ENCODE data around the gene MRPL3.

The MRPL3 gene

GRCh38 chr3:131535596-131535995, 32.8 kb upstream of the MRPL3 start:
- no peak for DNase-seq (ENCODE audit: low read depth)
- no peak overlapping the region for H3K4me3 ChIP-seq (ENCODE audit: low read depth, low read length)
- TF ChIP-seq, protein P1, sequence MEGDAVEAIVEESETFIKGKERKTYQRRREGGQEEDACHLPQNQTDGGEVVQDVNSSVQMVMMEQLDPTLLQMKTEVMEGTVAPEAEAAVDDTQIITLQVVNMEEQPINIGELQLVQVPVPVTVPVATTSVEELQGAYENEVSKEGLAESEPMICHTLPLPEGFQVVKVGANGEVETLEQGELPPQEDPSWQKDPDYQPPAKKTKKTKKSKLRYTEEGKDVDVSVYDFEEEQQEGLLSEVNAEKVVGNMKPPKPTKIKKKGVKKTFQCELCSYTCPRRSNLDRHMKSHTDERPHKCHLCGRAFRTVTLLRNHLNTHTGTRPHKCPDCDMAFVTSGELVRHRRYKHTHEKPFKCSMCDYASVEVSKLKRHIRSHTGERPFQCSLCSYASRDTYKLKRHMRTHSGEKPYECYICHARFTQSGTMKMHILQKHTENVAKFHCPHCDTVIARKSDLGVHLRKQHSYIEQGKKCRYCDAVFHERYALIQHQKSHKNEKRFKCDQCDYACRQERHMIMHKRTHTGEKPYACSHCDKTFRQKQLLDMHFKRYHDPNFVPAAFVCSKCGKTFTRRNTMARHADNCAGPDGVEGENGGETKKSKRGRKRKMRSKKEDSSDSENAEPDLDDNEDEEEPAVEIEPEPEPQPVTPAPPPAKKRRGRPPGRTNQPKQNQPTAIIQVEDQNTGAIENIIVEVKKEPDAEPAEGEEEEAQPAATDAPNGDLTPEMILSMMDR (IDR thresholded peaks at IDR 0.05; ENCODE audit: low read depth, low read length, missing control alignments): no peak

- DNase-seq (ENCODE audit: low read depth): no peak
- TF ChIP-seq, protein P1 (IDR thresholded peaks at IDR 0.05; ENCODE audit: low read depth, low read length, missing control alignments): no peak
- H3K4me3 ChIP-seq (ENCODE audit: low read depth, low read length): no peak overlapping the region
Observed at GRCh38 chr3:131535131-131535530, 32.4 kb upstream of the MRPL3 start.

DNA sequence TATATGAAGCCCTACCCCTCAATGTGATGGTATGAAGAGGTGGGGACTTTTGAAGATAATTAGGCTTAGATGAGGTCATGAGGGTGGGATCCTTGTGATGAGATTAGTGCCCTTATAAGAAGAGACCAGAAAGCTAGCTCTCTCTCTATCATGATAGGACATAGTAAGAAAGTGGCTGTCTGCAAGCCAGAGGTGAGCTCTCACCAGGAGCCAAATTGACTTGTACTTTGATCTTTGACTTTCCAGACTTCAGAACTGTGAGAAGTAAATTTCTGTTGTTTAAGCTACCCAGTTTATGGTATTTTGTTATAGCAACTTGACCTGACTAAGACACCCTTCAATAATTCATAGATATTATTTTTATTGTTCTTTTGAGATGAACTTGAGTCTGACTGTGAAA, 29.9 kb upstream of the MRPL3 start:
- TF ChIP-seq, protein P1 (IDR thresholded peaks at IDR 0.05; ENCODE audit: low read depth, low read length, missing control alignments): no peak
- no peak overlapping the region for H3K4me3 ChIP-seq (ENCODE audit: low read depth, low read length)
- DNase-seq (ENCODE audit: low read depth): no peak

DNA sequence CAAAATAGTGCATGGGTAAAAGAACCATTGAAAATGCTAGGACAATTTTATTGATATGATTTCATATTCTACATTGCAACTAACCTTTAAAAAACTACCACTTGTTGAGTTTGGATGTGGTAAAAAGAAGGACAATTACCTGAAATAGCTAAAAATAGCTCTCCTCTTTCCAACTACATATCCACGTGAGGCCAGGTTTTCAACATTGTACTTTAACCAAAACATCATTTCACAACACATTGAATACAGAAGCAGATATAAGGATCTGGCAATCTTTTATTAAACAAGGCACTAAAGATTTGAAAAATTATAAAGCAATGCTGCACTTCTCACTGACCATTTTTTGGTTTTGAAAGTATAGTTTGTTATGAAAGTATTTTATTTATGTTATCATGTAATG, 28.1 kb upstream of the MRPL3 start:
- TF ChIP-seq, protein P1 (IDR thresholded peaks at IDR 0.05; ENCODE audit: low read depth, low read length, missing control alignments): no peak
- no peak overlapping the region for H3K4me3 ChIP-seq (ENCODE audit: low read depth, low read length)
- DNase-seq (ENCODE audit: low read depth): no peak

DNA sequence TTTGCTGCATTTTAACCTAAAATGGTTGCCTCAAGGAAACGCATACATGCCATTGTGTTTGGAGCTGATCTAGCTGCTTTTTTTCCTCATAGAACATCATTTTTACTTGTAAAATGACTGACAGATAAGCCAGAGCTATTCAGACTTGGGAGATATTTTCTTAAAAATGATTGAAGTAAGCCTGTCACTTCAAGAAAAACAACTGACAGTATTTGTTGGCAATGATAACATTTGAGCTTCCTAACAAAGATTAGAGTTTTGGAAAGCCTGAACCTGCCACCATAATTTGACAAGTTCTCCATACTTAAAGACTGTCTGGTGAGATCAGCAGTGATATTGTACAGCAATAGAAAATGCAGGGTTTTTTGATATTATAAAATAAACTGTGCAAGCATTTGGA, 27.6 kb upstream of the MRPL3 start:
- no peak for DNase-seq (ENCODE audit: low read depth)
- no peak overlapping the region for H3K4me3 ChIP-seq (ENCODE audit: low read depth, low read length)
- TF ChIP-seq, protein P1 (IDR thresholded peaks at IDR 0.05; ENCODE audit: low read depth, low read length, missing control alignments): no peak

DNA sequence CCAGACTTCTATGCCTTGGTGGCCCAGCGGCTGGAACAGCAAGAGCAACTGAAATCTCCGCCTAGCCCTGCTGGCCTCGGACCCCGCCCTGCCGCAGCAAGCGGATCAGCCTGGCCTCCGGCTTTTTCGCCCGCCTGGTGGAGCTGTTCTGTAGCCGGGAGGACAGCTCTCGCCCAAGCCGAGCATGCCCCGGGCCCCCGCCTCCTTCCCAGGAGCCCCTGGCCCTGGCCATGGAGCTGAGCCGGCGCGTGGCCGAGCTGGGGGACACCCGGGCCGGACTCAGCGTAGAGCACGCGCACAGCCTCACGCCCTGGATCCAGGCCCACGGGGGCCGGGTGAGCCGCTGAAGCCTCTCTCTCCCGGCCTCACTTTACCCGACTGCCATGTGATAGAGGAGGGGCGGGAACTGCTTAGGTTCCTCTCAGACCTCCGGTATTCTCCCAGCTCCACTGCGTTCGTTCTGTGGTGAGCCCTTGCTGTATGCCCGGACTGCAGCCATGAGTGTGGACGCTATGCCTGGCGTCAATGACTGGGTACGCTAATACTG, 24.1 kb upstream of the MRPL3 start:
- H3K4me3 ChIP-seq (ENCODE audit: low read depth, low read length): no peak overlapping the region
- DNase-seq (ENCODE audit: low read depth): no peak
- TF ChIP-seq, protein P1 (IDR thresholded peaks at IDR 0.05; ENCODE audit: low read depth, low read length, missing control alignments): no peak

- H3K4me3 ChIP-seq (ENCODE audit: low read depth, low read length): no peak overlapping the region
- no peak for DNase-seq (ENCODE audit: low read depth)
- TF ChIP-seq, protein P1 (IDR thresholded peaks at IDR 0.05; ENCODE audit: low read depth, low read length, missing control alignments): no peak
Observed at GRCh38 chr3:131518680-131519079, 15.9 kb upstream of the MRPL3 start.
